HG03460 (cell line): ENCODE results near the gene KCNH2.

Experiments
- ATAC-seq: cut with Tn5 transposase; IDR thresholded peaks from one replicate; pipeline ENCODE4 v1.9.1; 2021; ENCODE audit not compliant: unreplicated experiment

Gene KCNH2

DNA sequence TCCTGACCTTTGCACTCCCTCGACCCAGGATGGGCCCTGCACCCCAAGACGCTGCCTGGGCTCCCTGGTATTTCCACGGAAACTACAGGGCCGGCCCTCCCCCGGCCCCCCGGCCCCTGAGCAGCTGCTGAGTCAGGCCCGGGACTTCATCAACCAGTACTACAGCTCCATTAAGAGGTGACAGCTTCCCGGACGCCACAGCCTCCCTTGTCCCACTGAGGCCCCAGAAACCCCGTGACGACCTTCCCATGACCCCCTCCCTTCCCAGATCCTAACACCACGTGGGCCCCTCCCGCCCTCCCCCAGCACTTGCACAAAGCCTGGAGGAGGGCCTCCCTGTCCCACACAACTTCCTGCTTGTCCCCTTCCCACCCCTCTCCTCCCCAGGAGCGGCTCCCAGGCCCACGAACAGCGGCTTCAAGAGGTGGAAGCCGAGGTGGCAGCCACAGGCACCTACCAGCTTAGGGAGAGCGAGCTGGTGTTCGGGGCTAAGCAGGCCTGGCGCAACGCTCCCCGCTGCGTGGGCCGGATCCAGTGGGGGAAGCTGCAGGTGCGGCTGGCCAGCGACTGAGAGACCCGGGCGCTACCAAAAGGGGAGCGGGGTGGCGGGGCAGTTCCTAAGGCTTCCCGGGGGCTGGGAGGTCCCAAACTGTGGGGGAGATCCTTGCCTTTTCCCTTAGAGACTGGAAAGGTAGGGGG, 18.4 kb upstream of the KCNH2 start:
- no peak for ATAC-seq

DNA sequence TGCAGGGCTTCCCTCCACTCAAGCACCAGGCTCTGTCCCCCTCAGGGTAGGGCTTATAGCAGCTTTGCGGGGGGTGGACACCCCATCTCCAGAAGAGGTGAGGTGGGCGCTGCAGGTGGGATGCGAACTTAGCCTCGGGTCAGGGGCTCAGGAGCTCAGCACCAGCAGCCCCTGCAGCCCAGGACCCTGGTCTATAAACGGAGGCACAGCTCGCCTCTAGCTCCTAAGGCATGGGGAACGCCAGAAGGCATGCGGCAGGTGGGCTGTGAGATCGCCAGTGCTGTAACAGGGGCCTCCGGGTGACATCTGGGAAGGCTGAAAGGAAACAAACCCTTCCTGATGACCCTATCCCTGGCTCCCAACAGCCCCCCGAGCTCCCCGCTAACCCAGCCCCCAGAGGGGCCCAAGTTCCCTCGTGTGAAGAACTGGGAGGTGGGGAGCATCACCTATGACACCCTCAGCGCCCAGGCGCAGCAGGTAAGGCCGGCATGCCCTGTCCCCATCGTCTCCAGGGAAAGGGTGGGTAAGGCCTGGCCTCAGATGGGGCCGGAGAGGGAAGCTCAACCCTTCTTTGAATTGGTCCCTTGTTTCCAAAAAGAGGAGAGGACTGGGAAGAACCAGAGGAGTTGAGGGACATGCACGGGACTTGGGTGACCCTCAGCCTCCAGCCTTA, 16.9 kb upstream of the KCNH2 start:
- ATAC-seq: no peak

DNA sequence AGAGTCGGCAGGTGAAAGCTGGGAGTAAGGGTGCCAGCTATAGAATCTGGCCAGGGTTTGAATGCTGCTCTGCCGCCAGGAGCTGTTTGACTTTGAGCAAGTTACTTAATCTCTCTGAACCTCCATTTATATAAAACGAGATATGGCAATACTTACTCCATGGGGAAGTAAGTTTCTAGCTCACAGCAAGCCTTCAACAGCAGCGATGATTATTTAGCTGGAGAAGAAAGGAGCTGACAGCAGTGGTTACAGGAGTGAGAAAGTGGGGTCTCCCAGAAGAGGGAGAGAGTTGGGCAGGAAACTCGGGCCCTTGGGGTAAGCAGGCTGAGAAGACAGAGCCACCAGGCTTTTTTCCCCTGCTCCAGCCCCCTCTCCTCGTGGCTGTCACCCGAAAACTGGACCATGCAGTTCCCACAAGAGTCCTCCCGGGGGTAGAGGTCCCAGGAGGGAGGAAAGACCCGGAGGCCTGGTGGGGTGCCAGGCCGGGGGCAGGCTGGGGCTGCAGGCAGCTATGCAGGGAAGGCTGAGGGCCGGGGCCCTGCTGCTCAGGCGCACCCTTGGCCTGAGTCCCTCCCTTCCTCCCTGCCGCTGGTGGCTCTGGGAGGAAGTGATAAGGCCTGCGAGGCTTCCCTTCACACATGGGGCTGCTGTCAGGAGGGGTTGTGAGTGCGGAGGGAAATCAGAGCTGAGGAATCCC, 16.2 kb upstream of the KCNH2 start:
- ATAC-seq: no peak

DNA sequence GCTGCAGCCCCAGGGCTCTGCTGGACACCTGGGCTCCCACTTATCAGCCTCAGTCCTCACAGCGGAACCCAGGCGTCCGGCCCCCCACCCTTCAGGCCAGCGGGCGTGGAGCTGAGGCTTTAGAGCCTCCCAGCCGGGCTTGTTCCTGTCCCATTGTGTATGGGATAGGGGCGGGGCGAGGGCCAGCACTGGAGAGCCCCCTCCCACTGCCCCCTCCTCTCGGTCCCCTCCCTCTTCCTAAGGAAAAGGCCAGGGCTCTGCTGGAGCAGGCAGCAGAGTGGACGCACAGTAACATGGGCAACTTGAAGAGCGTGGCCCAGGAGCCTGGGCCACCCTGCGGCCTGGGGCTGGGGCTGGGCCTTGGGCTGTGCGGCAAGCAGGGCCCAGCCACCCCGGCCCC, 15.4 kb upstream of the KCNH2 start:
- ATAC-seq: no peak

DNA sequence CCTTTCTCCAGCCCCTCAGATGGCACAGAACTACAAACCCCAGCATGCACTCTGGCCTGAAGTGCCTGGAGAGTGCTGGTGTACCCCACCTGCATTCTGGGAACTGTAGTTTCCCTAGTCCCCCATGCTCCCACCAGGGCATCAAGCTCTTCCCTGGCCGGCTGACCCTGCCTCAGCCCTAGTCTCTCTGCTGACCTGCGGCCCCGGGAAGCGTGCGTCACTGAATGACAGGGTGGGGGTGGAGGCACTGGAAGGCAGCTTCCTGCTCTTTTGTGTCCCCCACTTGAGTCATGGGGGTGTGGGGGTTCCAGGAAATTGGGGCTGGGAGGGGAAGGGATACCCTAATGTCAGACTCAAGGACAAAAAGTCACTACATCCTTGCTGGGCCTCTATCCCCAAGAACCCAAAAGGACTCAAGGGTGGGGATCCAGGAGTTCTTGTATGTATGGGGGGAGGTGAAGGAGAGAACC, 14.7 kb upstream of the KCNH2 start:
- no peak for ATAC-seq

DNA sequence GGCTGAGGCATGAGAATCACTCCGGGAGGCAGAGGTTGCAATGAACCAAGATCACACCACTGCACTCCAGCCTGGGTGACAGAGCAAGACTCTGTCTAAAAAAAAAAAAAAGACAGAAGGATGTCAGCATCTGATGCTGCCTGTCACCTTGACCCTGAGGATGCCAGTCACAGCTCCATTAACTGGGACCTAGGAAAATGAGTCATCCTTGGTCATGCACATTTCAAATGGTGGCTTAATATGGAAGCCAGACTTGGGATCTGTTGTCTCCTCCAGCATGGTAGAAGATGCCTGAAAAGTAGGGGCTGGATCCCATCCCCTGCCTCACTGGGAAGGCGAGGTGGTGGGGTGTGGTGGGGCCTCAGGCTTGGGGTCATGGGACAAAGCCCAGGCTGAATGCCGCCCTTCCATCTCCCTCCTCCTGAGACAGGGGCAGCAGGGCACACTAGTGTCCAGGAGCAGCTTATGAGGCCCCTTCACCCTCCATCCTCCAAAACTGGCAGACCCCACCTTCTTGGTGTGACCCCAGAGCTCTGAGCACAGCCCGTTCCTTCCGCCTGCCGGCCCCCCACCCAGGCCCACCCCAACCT, 14.0 kb upstream of the KCNH2 start:
- no peak for ATAC-seq

DNA sequence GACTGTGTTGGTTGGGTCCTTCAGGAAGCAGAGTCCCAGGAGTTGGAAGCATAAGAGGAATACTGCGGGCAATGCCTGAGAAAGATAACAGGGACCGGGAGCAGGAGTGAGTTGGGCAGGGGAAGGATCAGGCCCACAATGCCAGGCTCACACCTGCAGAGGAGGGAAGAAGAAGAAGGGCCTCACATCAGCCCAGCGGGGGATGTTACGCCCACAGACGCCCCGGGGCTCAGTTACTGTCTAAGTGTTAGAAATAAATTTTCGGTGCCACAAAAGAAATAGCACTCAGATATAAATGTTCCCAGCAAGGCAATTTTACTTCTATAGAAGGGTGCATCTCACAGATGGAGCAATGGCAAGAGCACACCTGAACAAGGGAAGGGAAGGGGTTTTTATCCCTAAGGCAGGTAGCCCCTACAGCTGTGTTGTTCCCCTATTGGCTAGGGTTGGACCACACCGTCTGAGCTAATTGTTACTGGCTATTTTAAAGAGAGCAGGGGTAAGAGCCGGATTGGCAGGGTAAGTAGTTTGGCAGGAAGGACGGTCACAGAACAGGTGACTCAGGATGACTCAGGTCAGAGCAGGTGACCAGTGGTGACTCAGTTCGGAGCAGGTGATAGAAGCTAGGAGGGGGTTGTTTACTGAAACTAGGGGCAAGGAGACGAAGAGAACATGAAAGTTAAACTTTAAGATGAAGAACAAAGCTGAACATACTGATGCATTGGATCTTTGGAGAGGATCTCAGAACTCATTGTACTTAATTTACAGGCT, 12.5 kb upstream of the KCNH2 start, which contains the start of gene NOS3:
NOS3 (plus strand) TSS at position 602 of the 771 bp plus-strand sequence. CDS start 2,787 bp downstream, outside the sequence.
- no peak for ATAC-seq

DNA sequence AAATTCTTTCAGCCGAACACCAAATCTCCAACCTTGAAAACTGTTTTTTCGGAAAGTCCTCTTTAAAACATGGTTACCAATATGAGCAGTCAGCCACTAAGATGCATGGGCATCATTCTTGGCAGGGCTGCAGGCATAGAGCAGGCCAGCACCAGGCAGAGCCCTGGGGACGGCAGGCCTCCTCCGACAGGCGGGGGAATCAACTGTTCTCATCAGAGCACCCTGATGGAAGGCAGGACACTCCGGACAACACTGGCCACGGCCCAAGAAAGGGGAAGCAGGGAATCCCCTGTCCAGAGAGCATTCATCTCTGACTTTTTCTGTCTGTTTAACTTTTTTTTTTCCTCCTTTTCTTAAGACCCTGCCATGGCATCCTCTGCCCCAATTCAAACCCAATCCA, 11.3 kb upstream of the KCNH2 start:
- no peak for ATAC-seq

DNA sequence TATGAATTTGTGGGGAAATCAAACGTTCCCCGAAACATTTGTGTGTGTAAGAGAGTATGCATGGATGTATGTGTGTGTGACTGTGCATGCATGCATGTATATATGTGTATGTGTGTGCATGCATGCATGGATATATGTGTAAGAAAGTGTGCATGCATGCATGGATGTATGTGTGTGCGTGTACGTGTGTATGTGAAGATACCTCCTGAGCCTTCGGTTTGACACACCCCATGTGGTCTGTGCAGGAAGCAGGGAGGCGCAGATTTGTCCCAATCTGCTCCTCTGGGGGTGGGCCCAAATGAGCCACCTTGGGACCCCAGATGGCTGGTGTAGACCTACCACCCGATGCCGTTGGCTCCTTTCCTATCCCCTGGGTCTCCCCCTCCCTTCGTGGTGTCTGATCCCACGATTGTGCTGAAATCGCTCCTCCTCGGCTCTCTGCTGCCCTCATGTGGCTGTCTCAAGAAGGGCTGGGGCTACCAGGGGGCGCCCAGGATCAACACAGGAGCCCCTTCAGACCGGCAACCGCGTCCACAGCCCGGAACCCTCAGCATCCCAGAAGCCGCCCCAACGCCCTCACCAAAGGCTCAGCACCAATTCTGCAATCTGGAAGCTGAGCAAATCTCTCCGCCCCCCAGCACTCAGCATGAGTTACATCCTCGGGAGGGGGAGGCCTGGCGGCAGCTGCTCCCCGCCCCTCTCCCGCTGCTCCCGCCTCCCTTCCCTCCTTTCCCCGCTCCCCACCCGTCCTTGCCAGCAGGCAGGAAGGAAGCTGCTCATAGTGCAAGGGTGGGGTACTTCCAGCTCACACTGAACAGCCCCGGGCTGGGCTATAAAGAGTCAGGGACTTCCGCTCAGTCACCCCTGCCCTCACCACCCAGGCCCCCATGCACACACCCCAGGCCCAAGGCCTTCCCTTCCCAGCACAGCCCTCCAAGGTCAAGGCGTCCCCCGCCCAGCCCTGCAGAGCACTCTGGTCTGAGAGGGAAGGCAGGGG, 10.4 kb upstream of the KCNH2 start:
- ATAC-seq: no peak

DNA sequence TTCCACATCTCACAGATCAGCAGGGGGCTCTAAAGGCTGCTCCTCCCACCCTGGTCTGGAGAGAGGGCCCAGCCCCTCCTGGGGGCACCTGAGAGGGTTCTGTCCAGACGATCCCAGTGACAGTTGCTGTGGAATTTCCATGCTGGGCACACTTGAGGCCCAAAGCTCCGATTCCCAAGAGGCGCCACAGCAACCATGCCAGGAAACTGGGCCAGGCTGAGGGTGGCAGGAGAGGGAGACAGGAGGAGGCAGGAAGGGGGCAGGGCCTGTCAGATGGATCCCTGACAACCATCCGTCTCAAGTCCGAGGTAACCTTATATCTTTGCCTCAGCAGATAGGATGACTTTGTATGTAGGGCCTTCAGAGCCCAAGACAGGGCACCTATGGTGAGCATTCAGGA, 8.4 kb upstream of the KCNH2 start:
- no peak for ATAC-seq

DNA sequence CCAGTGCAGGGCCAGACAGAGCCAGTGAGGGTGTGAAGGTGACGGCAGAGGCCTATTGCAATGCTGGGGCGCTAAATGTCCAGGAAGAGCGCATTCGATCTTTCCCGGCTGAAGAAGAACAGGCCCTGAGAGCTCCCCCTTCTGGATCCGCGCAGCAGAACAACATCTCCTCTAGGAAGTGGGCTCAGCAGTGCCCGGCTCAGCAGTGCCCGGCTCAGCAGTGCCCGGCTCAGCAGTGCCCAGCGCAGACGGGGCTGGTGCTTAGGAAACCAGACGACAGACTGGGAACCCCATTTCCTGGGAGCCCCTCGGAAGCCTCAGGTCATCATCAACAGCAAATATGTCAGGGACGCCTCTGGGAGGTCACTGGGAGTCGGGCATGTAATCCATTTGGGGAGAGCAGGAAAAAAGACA, 8.0 kb upstream of the KCNH2 start:
- ATAC-seq: no peak

DNA sequence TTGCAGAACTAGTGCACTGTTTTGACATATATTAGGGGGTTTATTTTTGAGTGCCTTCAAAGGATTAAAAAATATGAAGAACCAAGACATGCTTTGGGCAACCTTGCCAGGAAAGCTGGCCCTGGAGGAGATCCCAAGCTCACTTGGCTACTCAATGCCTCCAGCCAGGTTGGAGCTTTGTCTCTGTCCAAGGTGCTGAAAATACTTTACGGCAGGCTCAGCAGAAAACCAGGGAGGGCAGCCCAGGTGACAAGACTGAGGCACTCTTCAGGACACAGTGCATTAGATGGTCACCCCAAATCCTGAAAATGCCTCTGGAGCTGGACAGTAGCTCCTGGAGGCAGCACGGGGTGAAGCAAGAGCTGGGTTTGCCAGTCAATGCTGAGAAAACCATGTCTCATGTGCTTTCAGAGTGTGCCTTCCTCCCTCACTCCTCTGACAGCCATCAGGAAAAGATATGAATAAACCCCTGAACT, 5.8 kb upstream of the KCNH2 start:
- no peak for ATAC-seq

DNA sequence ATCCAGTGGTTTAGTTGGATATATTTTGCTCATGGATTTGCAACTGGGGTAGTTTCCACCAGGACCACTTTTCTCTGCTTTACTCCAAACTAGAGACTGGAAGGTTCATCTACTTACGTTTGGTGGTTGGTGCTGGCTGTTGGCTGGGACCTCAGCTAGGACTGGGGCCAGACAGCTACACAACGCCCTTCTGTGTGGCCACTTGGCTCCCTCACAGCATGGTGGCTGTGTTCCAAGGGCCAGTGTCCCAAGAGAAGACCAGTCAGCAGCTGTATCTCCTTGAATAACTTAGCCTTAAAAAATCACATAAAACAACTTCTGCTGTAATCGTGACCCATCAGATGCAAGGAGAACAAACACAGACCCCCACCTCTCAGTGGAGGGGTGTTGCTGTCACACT, 4.2 kb upstream of the KCNH2 start:
- no peak for ATAC-seq

DNA sequence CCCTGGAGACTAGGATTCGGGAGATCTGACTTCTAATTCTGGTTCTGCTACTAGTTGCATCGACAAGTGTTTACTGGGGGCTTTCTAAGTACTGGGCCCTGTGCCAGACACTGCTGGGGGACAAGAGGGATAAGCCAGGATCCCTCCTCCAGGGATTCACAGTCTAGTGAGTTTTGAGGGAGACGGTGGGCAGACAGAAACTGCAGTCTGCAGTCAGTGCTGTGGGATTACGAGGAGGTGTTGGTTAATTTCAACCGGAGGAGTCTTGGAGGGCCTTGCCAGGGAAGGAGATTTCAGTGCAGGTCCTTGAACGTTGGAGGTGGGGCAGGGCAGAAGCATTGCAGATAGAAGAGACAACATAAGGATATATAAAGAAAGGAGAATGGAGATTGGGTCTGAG, 3.5 kb upstream of the KCNH2 start:
- no peak for ATAC-seq

DNA sequence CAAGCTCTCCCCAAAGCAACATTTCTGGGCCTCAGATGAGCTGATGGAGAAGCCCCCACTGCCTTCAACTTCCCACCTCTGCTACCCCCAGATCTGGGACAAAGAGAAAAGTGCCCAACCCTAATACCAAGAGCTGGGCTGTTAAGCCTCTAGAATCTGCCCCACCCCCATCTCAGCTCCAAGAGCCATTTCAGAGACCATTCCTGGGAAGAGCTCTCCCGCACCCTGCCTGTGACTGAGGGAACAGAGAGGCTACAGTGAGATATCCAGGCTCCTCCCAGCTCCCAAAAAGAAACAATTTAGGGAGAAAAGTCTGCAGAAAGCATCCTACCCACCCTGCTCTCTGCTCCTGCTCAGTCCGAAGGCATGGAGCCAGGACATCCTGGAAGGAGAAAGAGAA, 2.5 kb upstream of the KCNH2 start:
- no peak for ATAC-seq

DNA sequence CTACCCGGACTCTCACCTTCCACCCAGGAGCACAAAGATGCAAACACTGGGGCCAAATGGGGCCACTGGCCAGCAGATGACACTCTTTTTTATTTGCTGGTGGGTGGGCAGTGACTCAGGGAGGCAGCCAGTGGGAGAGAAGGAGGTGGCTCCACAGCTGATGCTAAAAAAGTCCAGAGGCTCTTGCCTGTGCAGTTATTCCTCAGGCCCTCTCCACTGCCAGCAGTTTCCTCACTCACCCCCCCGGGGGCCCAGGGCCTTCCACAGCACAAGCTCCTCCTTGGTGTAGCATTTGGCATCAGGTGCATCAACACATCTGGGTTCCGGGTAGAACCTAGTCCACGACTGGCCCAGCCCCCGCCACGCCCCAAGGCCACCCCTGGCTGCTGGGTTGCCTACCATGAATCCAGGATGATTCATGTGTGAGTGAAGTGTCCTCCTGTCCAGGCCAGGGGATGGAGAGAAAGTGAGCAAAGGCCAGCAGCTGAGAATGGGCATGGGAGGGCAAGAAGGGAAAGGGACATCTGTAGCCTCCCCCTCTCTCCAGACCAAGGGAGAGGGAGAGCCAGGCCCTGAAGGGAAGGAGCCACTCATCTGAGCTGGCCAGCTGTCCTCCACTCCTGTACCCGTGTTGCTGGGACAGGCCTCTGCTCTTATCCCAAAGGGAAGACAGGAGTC, 1.7 kb upstream of the KCNH2 start:
- no peak for ATAC-seq

DNA sequence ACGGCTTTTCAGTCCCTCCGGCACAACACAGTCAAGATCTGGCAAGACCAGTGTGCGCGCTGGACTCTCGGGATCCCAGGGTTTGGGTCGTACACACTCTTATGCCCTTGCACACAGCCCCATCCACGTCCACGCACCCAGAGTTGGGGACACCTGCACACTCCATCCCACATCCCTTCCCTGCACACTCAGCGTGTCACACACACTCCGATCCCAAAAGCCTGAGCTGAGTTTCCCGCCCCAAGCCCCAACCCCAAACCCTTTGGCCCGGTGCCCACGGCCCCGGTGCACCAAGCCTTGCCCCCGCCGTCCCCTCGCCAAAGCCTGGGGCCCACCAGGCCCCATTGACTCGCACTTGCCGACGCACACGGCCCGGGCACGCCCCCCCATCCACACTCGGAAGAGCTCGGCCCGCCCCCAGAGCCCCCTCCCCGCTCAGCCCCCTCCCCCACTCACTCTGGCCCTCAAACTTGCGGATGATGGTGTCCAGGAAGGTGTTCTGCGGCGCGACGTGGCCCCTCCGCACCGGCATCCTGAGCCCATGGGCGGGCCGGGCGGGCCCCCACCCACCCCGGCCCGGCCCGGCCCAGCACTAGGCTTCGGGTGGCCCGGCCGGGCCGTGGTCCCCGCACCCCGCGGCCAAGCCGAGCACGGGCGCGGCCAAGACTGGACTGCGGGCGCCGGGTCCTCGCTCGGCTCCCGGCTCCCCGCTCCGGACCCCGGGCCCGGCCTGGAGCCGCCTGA, 567 bp downstream of the KCNH2 start:
- ATAC-seq: no peak
